H1 (cell line): Measurements from ENCODE around the gene EVC2.

Experiments used
- BRCA1 ChIP-seq: IDR thresholded peaks from 2 replicates; pipeline ENCODE4 v1.6.1; 2012; ENCODE audit warnings: low read depth, low read length, improper control_type of control experiment
- CHD2 ChIP-seq: IDR thresholded peaks from 2 replicates; pipeline ENCODE4 v1.6.1; 2012; ENCODE audit warnings: low read length, improper control_type of control experiment
- EZH2 ChIP-seq: fragments of 200-600 bp; sonication (generic); IDR thresholded peaks from 2 replicates; pipeline ENCODE4 v1.7.1; 2012; ENCODE audit warnings: low read depth, mild to moderate bottlenecking, moderate library complexity, low read length, inconsistent platforms; ENCODE audit not compliant: severe bottlenecking
- NANOG ChIP-seq: IDR thresholded peaks from 2 replicates; pipeline ENCODE4 v1.6.1; 2011; ENCODE audit warnings: low read length, low read depth, mild to moderate bottlenecking, inconsistent platforms; ENCODE audit not compliant: insufficient read depth, poor library complexity, severe bottlenecking
- POLR2A ChIP-seq, 2 experiments: IDR thresholded peaks; 1 replicate in 1 of 2; 2 replicates in 1 of 2; pipeline ENCODE4 v1.6.1; 2011; ENCODE audit warnings: low read depth in 2 of 2, low read length in 2 of 2, mild to moderate bottlenecking in 2 of 2; ENCODE audit errors: control extremely low read depth in 1 of 2
- RFX5 ChIP-seq: IDR thresholded peaks from 2 replicates; pipeline ENCODE4 v1.6.1; 2011; ENCODE audit warnings: low read depth, low read length, improper control_type of control experiment, borderline replicate concordance
- SRF ChIP-seq: IDR thresholded peaks from 2 replicates; pipeline ENCODE4 v1.6.1; 2011; ENCODE audit warnings: mild to moderate bottlenecking, low read depth, low read length, moderate library complexity
- TAF1 ChIP-seq: IDR thresholded peaks from 2 replicates; pipeline ENCODE4 v1.6.1; 2011; ENCODE audit warnings: mild to moderate bottlenecking, low read depth, low read length
- TF ChIP-seq, protein P1 (sequence below), 3 experiments: IDR thresholded peaks; 1 replicate in 2 of 3; 2 replicates in 1 of 3; pipeline versions ENCODE4 v1.5.1 to v1.6.1; 2011; ENCODE audit warnings: low read length in 3 of 3, mild to moderate bottlenecking in 3 of 3, inconsistent platforms in 2 of 3, low read depth in 1 of 3, moderate library complexity in 1 of 3; ENCODE audit not compliant: insufficient read depth in 1 of 3; ENCODE audit errors: control extremely low read depth in 1 of 3

DNA sequence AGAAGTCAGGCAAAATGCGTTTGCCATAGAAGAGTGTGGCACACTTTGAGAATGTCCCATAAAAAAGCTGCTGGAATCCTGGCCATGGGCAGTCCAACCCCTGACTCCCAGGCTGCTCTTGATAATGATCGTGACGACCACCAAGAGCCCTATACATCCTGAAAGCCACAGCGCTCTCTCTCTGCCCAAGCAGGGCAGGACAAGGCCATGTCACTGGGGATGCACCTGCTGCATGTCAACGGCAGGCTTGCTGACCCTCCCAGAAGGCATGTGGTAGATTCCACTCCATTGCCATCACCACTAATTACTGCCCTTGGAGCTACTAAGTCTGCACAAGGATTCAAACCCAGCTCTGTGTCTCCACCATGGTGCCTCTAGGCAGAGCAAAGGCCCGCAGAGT, 144.5 kb downstream of the EVC2 start:
- TF ChIP-seq EZH2 (no peak), BRCA1 (no peak), RFX5 (no peak), POLR2A (IDR thresholded peaks at IDR 0.05; ENCODE audit: control extremely low read depth in 1 of 2, low read depth in 2 of 2, low read length in 2 of 2) (no peak), CHD2 (no peak), NANOG (no peak), TAF1 (no peak), SRF (no peak)
- TF ChIP-seq, protein P1, sequence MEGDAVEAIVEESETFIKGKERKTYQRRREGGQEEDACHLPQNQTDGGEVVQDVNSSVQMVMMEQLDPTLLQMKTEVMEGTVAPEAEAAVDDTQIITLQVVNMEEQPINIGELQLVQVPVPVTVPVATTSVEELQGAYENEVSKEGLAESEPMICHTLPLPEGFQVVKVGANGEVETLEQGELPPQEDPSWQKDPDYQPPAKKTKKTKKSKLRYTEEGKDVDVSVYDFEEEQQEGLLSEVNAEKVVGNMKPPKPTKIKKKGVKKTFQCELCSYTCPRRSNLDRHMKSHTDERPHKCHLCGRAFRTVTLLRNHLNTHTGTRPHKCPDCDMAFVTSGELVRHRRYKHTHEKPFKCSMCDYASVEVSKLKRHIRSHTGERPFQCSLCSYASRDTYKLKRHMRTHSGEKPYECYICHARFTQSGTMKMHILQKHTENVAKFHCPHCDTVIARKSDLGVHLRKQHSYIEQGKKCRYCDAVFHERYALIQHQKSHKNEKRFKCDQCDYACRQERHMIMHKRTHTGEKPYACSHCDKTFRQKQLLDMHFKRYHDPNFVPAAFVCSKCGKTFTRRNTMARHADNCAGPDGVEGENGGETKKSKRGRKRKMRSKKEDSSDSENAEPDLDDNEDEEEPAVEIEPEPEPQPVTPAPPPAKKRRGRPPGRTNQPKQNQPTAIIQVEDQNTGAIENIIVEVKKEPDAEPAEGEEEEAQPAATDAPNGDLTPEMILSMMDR (IDR thresholded peaks at IDR 0.05; ENCODE audit: control extremely low read depth in 1 of 3, insufficient read depth in 1 of 3, low read depth in 1 of 3, low read length in 3 of 3): no peak
